Memory B cell (primary cell): ENCODE measurements around the gene FAM184A.

Experiments used
- ATAC-seq: fragments of 150-1000 bp; cut with Tn5 transposase; 2 replicates; pipeline ENCODE4 v1.10.0; 2021; ENCODE audit warnings: low read depth, mild to moderate bottlenecking, moderate library complexity
- DNase-seq, 2 donors: peaks; one replicate each; pipeline ENCODE4 v3.0.0; 2022; ENCODE audit warnings: low spot score in 2 of 2
- H3K27ac Mint-ChIP-seq: one replicate; pipeline ENCODE4 v1.8.0; 2022; ENCODE audit warnings: mild to moderate bottlenecking, moderate library complexity, mixed read lengths
- H3K27me3 Mint-ChIP-seq: one replicate; pipeline ENCODE4 v1.8.0; 2022; ENCODE audit warnings: mixed read lengths
- H3K36me3 Mint-ChIP-seq: one replicate; pipeline ENCODE4 v1.8.0; 2022; ENCODE audit warnings: mild to moderate bottlenecking, mixed read lengths
- H3K4me1 Mint-ChIP-seq: one replicate; pipeline ENCODE4 v1.8.0; 2022; ENCODE audit warnings: mixed read lengths
- H3K4me3 Mint-ChIP-seq: one replicate; pipeline ENCODE4 v1.8.0; 2022; ENCODE audit warnings: mild to moderate bottlenecking, moderate library complexity, mixed read lengths
- H3K9me3 Mint-ChIP-seq: one replicate; pipeline ENCODE4 v1.8.0; 2022; ENCODE audit warnings: mixed read lengths

FAM184A gene

DNA sequence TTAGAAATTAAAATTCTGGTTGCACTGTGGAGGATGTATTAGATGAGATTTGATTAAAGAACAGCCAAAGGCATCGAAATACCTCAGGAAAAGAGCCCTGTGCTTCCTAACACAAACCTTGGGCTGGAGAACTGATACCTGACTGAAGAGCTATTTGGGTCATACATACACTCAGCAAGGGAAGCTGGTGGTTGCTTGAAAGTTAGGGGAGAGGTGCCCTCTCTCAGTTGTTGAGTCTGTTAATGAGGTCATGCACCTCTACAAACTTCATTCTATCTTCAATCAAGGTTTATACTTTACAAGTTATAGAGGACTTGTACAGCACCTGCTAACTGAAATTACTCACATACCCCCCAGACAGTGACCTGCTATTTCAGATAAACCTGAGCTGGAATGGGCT, 25.5 kb downstream of the FAM184A start:
- Mint-ChIP-seq H3K4me3 (no peak overlapping the region), H3K4me1 (peaks cover 5% of the 10 kb centered on the region), H3K36me3 (no peaks in the 10 kb centered on the region), H3K27me3 (peaks cover 3% of the 10 kb centered on the region), H3K27ac (no peak overlapping the region), H3K9me3 (peaks cover 4% of the 10 kb centered on the region)
- ATAC-seq = no peak
- no peak for DNase-seq

DNA sequence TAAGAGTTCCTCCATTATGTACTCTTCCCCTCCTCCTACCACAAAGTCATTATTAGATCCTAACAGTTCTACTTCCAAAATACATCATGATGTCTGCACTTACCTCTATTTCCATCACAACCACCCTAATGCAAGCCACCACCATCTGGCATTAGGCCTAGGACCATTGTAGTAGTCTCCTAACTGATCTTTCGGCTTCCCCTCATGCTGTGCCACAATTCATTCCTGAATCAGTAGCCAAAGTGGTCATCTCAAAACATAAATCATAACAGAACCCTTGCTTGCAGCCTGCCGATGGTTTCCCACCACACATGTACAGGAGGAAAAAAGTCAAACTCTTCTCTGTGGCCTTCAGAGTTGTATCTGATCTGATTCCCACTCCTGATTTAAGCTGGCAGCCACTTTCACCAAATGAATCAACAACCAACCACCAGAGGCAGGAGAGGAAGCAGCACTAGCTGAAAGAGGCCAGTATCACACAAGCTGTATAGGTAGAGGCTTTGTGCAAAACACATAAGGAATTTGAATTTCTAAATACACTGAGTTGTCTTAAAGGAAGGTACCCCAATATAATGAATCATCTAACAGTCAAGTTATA, 26.1 kb downstream of the FAM184A start:
- Mint-ChIP-seq H3K9me3 (peaks cover 4% of the 10 kb centered on the region), H3K4me1 (peaks cover 5% of the 10 kb centered on the region), H3K36me3 (no peaks in the 10 kb centered on the region), H3K4me3 (no peak overlapping the region), H3K27ac (no peak overlapping the region), H3K27me3 (peaks cover 3% of the 10 kb centered on the region)
- DNase-seq (no peak), ATAC-seq (no peak)

DNA sequence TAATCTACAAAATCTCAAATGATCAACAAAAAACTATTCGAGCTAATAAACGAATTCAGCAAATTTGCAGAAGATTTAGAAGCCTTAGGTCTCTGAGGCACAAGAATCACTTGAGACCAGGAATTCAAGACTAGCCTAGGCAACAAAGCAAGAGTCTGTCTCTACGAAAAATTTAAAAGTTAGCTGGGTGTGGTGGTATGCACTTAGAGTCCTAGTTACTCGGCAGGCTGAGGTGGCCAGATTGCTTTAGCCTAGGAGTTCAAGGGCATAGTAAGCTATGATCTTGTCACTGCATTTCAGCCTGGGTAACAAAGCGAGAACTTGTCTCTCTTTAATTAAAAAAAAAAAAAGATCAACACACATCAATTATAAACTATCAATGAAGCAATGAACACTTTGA, 34.2 kb downstream of the FAM184A start:
- no peaks in the 10 kb centered on the region for H3K4me1 Mint-ChIP-seq

DNA sequence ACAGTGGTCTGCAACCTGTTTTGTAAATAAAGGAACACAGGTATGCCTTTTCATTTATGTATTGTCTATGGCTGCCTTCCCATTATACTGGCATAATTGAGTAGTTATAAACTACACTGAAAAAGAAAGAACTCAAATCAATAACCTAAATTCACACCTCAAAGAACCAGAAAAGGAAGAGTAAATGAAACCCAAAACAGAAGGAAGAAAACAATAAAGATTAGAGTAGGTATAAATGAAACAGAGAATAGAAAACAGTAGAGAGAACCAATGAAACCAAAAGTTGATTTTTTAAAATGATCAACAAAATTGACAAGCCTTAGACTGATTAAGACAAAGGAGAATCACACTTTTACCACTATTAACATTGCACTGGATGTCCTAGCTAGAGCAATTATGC, 34.7 kb downstream of the FAM184A start:
- ATAC-seq (no peak), DNase-seq (no peak)
- H3K27me3 Mint-ChIP-seq = peaks cover 5% of the 10 kb centered on the region
- no peak overlapping the region for H3K27ac Mint-ChIP-seq
- no peaks in the 10 kb centered on the region for H3K4me1 Mint-ChIP-seq
- no peak overlapping the region for H3K4me3 Mint-ChIP-seq
- no peaks in the 10 kb centered on the region for H3K36me3 Mint-ChIP-seq
- peaks cover 2% of the 10 kb centered on the region for H3K9me3 Mint-ChIP-seq

More for the DNA sequence above, 34.2 kb downstream of the FAM184A start:
- ATAC-seq (no peak), DNase-seq (no peak)
- Mint-ChIP-seq H3K36me3 (no peaks in the 10 kb centered on the region), H3K27ac (no peak overlapping the region), H3K27me3 (peaks cover 5% of the 10 kb centered on the region), H3K4me3 (no peak overlapping the region), H3K9me3 (peaks cover 2% of the 10 kb centered on the region)

DNA sequence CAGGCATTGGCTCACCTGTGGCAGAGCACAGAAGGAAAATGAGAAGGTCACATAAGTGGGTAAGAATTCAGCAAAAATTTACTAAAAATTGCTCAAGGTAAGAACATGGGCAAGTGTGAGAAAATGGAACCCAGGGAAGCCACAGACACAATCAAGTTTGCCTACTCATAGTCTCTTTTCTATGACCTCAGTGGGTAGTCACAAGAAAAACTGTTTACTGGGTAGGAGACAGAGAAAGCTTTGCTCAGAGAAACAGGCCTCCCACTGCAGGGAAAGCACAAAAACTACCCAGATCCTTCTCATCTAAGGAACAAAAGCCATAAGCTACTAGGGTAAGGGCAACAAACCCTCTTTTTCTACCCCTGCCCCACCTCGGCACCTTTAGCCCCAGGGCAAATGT, 35.2 kb downstream of the FAM184A start:
- H3K27me3 Mint-ChIP-seq = peaks cover 5% of the 10 kb centered on the region
- DNase-seq (no peak), ATAC-seq (no peak)
- no peaks in the 10 kb centered on the region for H3K4me1 Mint-ChIP-seq
- no peak overlapping the region for H3K27ac Mint-ChIP-seq
- no peak overlapping the region for H3K4me3 Mint-ChIP-seq
- H3K36me3 Mint-ChIP-seq = no peaks in the 10 kb centered on the region
- H3K9me3 Mint-ChIP-seq = peaks cover 2% of the 10 kb centered on the region

DNA sequence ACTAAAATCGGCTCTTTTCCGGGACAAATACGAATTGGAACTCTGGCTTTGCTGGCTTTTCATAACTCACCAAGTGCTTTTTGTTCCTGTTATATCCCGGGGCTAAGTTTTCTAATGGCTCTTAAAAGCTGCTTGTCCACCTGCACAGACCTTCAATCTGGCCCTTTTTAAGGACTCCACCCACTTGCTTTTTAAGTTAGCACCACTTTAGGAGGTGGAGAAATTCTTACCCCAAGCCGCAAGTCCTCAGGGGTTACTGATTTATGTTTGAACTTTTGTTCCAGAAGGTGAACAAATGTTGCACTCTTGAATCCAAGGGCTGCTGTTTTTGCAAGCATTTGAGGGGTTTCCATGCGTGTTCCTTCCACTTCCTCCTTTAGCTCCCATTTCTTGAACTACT, 37.8 kb downstream of the FAM184A start:
- H3K9me3 Mint-ChIP-seq = peaks cover 2% of the 10 kb centered on the region
- no peak overlapping the region for H3K27ac Mint-ChIP-seq
- H3K36me3 Mint-ChIP-seq = no peaks in the 10 kb centered on the region
- H3K27me3 Mint-ChIP-seq = peaks cover 5% of the 10 kb centered on the region
- no peak for ATAC-seq
- H3K4me1 Mint-ChIP-seq = no peaks in the 10 kb centered on the region
- DNase-seq = no peak
- H3K4me3 Mint-ChIP-seq = no peak overlapping the region

DNA sequence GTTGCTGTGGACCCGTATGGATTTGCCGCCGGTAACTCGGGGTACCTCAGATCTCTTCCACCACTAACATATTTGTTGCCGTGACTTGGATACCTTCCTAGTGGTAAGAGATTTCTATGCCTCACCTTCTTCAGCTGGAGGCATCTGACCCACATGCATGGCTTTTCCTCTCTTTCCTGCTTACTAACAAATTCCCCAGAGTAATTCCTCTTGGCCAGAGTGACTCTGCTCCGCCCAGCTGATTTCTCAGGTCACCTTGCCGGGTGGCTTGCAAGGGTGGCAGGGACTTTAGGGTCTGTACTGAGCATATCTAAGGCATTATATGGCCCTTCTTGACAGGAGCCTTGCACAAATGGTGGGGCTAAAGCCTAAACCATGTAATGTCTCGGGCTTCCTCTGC, 38.2 kb downstream of the FAM184A start:
- Mint-ChIP-seq H3K4me1 (no peaks in the 10 kb centered on the region), H3K4me3 (no peak overlapping the region), H3K9me3 (peaks cover 2% of the 10 kb centered on the region), H3K27ac (no peak overlapping the region), H3K36me3 (no peaks in the 10 kb centered on the region), H3K27me3 (peaks cover 3% of the 10 kb centered on the region)
- DNase-seq (no peak), ATAC-seq (no peak)

DNA sequence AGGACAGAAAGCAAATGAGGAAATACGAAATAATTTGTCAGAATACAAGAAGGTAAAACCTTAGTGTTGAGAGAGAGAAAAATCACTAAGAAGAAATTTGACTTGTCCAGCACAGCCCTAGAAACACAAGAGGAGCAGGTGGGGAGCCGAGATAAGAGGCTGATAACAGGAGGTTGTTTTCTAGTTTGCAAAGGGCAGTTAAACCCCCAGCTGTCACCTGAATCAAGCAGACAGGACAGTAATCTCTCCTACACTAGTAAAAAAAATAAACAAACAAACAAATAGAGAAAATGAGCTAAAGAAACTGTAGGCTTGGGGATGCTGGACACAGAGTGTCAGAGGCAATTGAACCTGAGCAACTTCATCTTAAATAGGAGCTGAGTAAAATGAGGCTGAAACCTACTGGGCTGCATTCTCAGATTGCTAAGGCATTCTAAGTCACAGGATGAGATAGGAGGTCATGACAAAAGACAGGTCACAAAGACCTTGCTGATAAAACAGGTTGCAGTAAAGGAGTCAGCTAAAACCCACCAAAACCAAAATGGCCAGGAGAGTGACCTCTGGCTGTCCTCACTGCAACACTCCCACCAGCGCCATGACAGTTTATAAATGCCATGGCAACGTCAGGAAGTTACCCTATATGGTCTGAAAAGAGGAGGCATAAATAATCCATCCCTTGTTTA, 40.4 kb downstream of the FAM184A start:
- no peaks in the 10 kb centered on the region for H3K9me3 Mint-ChIP-seq
- H3K27ac Mint-ChIP-seq = no peak overlapping the region
- peaks cover 2% of the 10 kb centered on the region for H3K27me3 Mint-ChIP-seq
- DNase-seq (no peak), ATAC-seq (no peak)
- no peaks in the 10 kb centered on the region for H3K4me1 Mint-ChIP-seq
- no peak overlapping the region for H3K4me3 Mint-ChIP-seq
- H3K36me3 Mint-ChIP-seq = no peaks in the 10 kb centered on the region

DNA sequence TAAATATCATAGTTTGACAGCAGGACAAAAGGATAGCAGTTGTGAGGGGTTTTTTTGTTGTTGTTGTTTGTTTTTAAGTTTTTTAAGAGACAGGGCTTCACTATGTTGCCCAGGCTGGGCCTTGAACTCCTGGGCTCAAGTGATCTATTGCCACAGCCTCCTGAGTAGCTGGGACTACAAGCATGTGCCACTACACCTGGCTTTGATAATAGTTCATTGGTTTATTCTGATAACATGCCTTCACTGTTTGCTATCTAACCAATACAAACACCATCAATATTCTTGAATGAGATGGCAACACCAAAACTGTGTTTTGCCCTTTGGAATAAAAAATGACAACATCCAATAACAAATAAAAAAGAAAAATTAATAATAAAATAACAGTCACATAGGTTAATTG, 41.2 kb downstream of the FAM184A start:
- Mint-ChIP-seq H3K27ac (no peak overlapping the region), H3K4me3 (no peak overlapping the region), H3K36me3 (no peaks in the 10 kb centered on the region), H3K4me1 (no peaks in the 10 kb centered on the region), H3K9me3 (no peaks in the 10 kb centered on the region), H3K27me3 (peaks cover 2% of the 10 kb centered on the region)
- no peak for ATAC-seq
- DNase-seq = no peak

DNA sequence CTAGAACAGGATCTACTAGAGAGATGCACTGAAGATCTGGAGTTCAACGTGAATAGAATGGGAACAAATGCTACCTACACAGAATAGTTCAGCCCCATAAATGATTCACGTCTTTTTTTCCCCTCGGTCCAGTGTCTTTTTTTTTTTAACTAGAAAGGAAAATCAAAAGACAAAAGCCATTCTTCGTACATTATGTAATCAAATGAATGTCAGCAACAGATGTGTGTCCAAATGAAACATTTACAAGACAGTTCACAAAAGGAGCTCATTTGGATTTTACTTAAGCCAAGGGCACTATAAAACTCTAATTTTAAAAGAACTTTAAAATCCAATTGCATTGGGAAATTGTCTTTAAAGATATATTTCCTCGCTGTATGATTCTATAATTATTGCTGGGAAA, 42.4 kb downstream of the FAM184A start:
- H3K36me3 Mint-ChIP-seq = no peaks in the 10 kb centered on the region
- no peaks in the 10 kb centered on the region for H3K4me1 Mint-ChIP-seq

DNA sequence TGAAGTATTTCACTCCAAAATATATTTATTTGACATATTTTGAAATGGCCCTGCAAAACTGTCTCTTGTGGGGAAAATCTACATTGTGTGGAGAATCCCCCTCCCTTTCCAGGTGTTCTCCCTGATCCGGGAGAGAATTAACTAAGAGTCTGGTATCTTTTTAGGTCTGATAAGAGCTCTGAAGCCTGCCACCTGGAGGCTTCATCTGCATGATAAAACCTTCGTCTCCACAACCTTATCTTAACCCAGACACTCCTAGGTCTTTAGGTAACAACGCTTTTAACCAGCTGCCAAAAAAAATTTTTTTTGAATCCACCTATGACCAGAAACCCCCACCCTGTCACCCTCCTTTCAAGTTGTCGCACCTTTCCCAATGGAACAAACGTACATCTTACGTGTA, 43.0 kb downstream of the FAM184A start:
- H3K27ac Mint-ChIP-seq = no peak overlapping the region
- no peaks in the 10 kb centered on the region for H3K4me1 Mint-ChIP-seq
- no peaks in the 10 kb centered on the region for H3K9me3 Mint-ChIP-seq
- no peaks in the 10 kb centered on the region for H3K36me3 Mint-ChIP-seq
- no peak for ATAC-seq
- no peak overlapping the region for H3K4me3 Mint-ChIP-seq
- H3K27me3 Mint-ChIP-seq = no peaks in the 10 kb centered on the region
- no peak for DNase-seq

More for the DNA sequence above, 42.4 kb downstream of the FAM184A start:
- ATAC-seq (no peak), DNase-seq (no peak)
- H3K9me3 Mint-ChIP-seq = no peaks in the 10 kb centered on the region
- peaks cover 2% of the 10 kb centered on the region for H3K27me3 Mint-ChIP-seq
- H3K27ac Mint-ChIP-seq = no peak overlapping the region
- H3K4me3 Mint-ChIP-seq = no peak overlapping the region

DNA sequence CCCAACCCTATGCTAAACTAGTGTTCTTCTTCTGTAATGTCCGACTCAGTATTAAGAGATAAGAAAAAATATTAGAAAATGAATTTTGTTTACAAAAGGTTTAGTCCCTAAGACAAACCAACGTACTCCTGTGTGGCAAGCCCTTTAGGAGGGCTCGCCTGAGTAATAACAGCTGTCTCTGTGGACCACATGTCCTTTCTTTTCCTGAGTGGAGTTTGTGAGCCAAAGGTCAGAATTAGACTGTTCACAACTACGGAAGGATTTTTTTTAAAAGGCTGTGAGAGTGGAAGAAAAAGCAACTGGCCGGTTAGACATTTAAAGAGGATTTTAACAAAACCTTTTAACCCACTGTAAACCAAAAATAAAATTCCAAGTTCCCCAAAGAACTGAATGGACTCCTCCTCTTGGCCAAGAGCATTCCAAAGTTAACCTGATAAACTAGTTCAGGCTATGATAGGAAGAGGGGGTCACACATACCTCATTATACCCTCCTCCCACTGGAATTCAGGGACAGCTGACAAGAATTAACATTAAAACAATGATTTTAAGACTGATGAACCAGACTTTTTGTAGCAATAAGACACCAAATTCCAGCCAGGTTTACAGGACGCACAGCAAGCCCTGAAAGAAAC, 43.5 kb downstream of the FAM184A start:
- no peak for DNase-seq
- no peaks in the 10 kb centered on the region for H3K4me1 Mint-ChIP-seq
- H3K27me3 Mint-ChIP-seq = no peaks in the 10 kb centered on the region
- no peaks in the 10 kb centered on the region for H3K9me3 Mint-ChIP-seq
- no peaks in the 10 kb centered on the region for H3K36me3 Mint-ChIP-seq
- no peak overlapping the region for H3K4me3 Mint-ChIP-seq
- H3K27ac Mint-ChIP-seq = no peak overlapping the region
- ATAC-seq = no peak

DNA sequence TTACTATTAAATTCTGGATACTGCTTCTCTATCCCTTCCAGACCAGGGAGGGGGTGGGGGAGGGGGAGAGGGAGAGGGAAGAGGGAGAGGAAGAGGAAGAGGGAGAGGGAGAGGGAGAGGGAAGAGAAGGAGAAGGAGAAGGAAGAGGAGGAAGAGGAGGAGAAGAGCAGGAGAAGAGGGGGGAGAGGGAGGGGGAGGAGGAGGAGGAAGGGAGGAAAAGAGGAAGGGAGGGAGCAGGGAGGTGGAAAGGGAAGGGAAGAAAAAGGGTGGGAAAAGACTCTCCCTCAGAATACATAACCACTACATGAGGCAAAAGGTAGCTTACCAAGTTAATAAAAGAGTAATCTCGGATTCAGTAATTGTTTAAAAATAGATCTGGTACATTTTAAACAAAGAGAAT, 46.0 kb downstream of the FAM184A start:
- H3K9me3 Mint-ChIP-seq = no peaks in the 10 kb centered on the region
- ATAC-seq (no peak), DNase-seq (no peak)
- H3K27me3 Mint-ChIP-seq = peaks cover 6% of the 10 kb centered on the region
- H3K4me1 Mint-ChIP-seq = no peaks in the 10 kb centered on the region
- no peak overlapping the region for H3K27ac Mint-ChIP-seq
- H3K4me3 Mint-ChIP-seq = no peak overlapping the region
- no peaks in the 10 kb centered on the region for H3K36me3 Mint-ChIP-seq

DNA sequence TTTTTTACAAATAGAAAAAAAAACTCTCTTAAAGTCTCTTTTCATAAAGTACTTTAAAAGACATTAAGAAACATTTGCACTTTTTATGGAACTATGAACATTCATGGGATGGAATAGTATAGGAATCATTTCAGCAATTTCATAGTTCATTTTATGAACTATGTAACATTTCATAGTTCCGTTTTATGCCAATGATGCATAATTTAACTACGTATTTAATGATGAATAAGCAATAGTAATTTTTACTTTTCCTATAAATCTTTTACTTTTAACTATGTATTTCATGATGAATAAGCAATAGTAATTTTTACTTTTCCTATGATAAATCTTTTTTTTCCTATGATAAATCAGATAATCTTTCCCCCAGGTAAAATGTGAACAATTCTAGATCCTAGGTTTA, 47.7 kb downstream of the FAM184A start:
- Mint-ChIP-seq H3K36me3 (no peaks in the 10 kb centered on the region), H3K4me1 (no peaks in the 10 kb centered on the region), H3K9me3 (no peaks in the 10 kb centered on the region), H3K4me3 (no peak overlapping the region), H3K27me3 (peaks cover 9% of the 10 kb centered on the region), H3K27ac (no peak overlapping the region)
- ATAC-seq (no peak), DNase-seq (no peak)

DNA sequence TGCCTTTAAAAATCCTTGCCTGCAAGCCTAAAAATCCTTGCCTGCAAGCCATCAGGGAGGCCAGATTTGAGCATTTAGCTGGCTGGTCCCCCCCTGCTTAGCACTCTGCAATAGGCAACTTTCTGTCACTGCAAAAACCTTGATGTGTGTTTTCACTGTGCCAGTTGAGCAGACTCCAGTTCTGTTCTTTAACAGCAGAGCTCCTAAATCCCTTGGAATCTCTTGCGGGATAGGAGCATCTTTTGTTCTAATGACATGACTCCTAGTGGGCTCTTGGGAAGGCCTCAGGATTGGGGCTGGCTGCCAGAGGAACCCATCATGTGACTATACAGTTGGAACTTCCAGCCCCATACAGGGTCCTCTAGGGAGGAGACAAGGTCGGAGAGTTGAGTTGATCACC, 50.4 kb downstream of the FAM184A start:
- Mint-ChIP-seq H3K4me1 (no peaks in the 10 kb centered on the region), H3K27me3 (peaks cover 9% of the 10 kb centered on the region), H3K9me3 (no peaks in the 10 kb centered on the region), H3K36me3 (no peaks in the 10 kb centered on the region), H3K4me3 (no peak overlapping the region), H3K27ac (no peak overlapping the region)
- no peak for DNase-seq
- ATAC-seq = no peak
